Measurements from ENCODE around the gene VOPP1. TPM values are rescaled to one million over a fixed set of nuclear protein-coding genes. Genes with fewer than 3 reads are reported as not detected.

The VOPP1 gene
- total and polyA plus RNA-seq, 3 experiments from 2014 or later = 34.8 to 67.3 (median 65.6) TPM

DNA sequence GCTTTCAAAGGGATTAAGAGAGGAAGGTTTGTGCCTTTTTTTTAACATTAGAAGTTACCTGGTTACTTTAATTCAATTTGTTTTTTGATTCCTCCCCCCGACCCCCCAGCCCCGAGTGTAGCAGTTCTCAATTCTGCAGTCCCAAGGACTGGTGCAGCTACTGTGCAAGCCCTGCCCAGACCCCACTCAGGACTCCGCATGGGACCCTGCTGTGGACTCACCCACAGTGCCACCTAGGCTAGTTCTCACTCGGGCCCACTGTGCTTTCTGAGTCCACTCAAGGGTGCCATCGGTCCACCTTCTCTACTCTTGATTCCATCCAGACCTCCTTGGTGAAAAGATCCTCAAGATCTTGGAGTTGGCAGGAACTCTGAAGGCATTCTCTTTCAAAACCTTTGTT is 77.4 kb downstream of the VOPP1 start:
- Histone ChIP-seq H3K4me1 (ENCODE audit: insufficient read depth, low read length) (peaks cover 21% of the 10 kb centered on the region), H3K9me3 (ENCODE audit: low read length) (no peaks in the 10 kb centered on the region), H3K4me3 (ENCODE audit: low read length) (no peak overlapping the region), H3K36me3 (ENCODE audit: insufficient read depth, low read length) (peaks cover 37% of the 10 kb centered on the region), H3K27ac (ENCODE audit: low read depth, low read length) (no peak overlapping the region), H3K27me3 (ENCODE audit: insufficient read depth, low read length, poor library complexity, severe bottlenecking) (no peaks in the 10 kb centered on the region)
- H3K27ac Mint-ChIP-seq = peak overlapping the region in 4 of 8 donors; percentile 17 to 89 (median 36)
- CTCF ChIA-PET = interaction anchor here (1.0 kb wide), 1 partner anchor 54 kb away, joined by 3 read pairs; no protein-coding TSS in a partner anchor
- H3K4me1 Mint-ChIP-seq = peaks cover 32 to 61% (median 52%) of the 10 kb centered on the region in 3 donors
- no peak for DNase-seq
- H3K27me3 Mint-ChIP-seq = no peaks in the 10 kb centered on the region
- H3K9me3 Mint-ChIP-seq = no peaks in the 10 kb centered on the region
- POLR2A ChIA-PET = no interaction called here
- H3K36me3 Mint-ChIP-seq = peaks cover 6 to 82% (median 18%) of the 10 kb centered on the region in 3 donors
- no peak overlapping the region for H3K4me3 Mint-ChIP-seq

DNA sequence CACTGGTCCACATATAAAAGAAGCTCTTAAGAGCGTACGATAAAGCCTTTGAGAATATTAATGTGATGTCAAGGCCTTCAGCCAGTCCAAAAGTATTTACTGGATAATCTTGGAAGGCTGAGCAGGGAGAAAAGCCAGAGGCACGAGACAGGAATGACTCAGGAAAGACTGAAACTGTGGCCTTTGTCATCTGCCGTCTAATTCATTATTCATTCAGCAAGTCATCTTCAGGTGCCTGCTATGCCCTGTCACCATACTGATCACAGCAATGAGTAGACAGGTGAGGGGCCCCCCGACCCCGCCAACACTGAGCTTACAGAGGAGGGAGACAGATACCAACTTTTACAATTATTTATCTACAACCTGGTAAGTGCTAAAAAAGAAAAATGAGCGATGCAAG is 78.9 kb downstream of the VOPP1 start:
- H3K4me1 ChIP-seq (ENCODE audit: insufficient read depth, low read length) = peaks cover 21% of the 10 kb centered on the region
- H3K9me3 Mint-ChIP-seq = no peaks in the 10 kb centered on the region
- ChIA-PET CTCF (no interaction called here), POLR2A (no interaction called here)
- DNase-seq = no peak
- no peaks in the 10 kb centered on the region for H3K9me3 ChIP-seq (ENCODE audit: low read length)
- no peaks in the 10 kb centered on the region for H3K27me3 ChIP-seq (ENCODE audit: insufficient read depth, low read length, poor library complexity, severe bottlenecking)
- H3K4me1 Mint-ChIP-seq = peaks cover 29 to 61% (median 52%) of the 10 kb centered on the region in 3 donors
- no peak overlapping the region for H3K27ac ChIP-seq (ENCODE audit: low read depth, low read length)
- peaks cover 6 to 91% (median 18%) of the 10 kb centered on the region in 3 donors for H3K36me3 Mint-ChIP-seq
- H3K4me3 ChIP-seq (ENCODE audit: low read length) = no peak overlapping the region
- H3K27ac Mint-ChIP-seq = peak overlapping the region in 1 of 8 donors; percentile 75
- no peak overlapping the region for H3K4me3 Mint-ChIP-seq
- H3K36me3 ChIP-seq (ENCODE audit: insufficient read depth, low read length) = peaks cover 48% of the 10 kb centered on the region
- H3K27me3 Mint-ChIP-seq = no peaks in the 10 kb centered on the region

DNA sequence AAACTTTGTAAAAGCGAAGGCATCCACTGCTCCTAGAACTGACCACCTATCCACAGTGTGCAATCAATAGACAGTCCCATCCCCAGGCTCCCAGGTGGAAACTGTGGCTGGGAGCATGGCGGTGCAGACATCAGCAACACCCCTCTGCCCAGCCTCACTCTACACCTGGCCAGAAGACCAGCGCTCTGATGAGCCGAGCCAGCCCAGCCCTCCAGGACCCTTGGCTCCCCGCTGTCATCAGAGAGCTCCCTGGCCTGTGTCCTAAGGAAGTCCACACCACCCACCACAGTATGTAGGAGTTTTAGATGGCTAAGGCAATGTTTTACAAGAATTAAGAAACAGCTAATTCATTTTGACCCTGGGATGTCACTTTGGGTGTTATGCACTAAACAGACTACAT is 81.0 kb downstream of the VOPP1 start:
- no peak for DNase-seq
- no peaks in the 10 kb centered on the region for H3K9me3 ChIP-seq (ENCODE audit: low read length)
- no peaks in the 10 kb centered on the region for H3K27me3 ChIP-seq (ENCODE audit: insufficient read depth, low read length, poor library complexity, severe bottlenecking)
- no peak overlapping the region for H3K27ac ChIP-seq (ENCODE audit: low read depth, low read length)
- ChIA-PET CTCF (no interaction called here), POLR2A (no interaction called here)
- H3K27me3 Mint-ChIP-seq = no peaks in the 10 kb centered on the region
- peaks cover 6 to 96% (median 25%) of the 10 kb centered on the region in 3 donors for H3K36me3 Mint-ChIP-seq
- no peak overlapping the region for H3K4me3 Mint-ChIP-seq
- peaks cover 35 to 64% (median 57%) of the 10 kb centered on the region in 3 donors for H3K4me1 Mint-ChIP-seq
- peaks cover 43% of the 10 kb centered on the region for H3K36me3 ChIP-seq (ENCODE audit: insufficient read depth, low read length)
- no peak overlapping the region for H3K27ac Mint-ChIP-seq
- H3K9me3 Mint-ChIP-seq = no peaks in the 10 kb centered on the region
- no peak overlapping the region for H3K4me3 ChIP-seq (ENCODE audit: low read length)
- peaks cover 8% of the 10 kb centered on the region for H3K4me1 ChIP-seq (ENCODE audit: insufficient read depth, low read length)

DNA sequence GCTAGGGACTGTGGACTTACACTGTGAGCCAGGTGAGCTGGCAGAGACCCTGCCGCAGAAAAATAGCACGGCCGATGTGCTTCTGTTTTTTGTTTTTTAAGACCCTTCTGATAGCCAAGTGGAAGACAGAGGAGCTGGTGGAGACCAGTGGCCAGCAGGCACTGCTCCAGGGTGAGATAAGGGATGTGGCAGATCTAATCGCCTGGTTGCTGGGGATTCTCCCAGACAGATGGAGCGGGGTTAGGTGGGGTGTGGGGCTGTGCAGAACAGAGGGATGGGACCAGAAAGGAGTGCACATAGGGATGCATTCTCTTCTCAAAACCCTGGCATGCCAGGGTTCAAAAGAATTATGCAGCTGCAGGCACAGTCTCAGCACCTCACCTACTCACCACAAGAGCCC is 82.2 kb downstream of the VOPP1 start:
- H3K4me3 ChIP-seq (ENCODE audit: low read length) = no peak overlapping the region
- Mint-ChIP-seq H3K27ac (peak overlapping the region in 2 of 8 donors; percentile 26 to 54), H3K27me3 (no peaks in the 10 kb centered on the region), H3K36me3 (peaks cover 2 to 96% (median 23%) of the 10 kb centered on the region in 3 donors), H3K9me3 (no peaks in the 10 kb centered on the region), H3K4me1 (peaks cover 38 to 67% (median 59%) of the 10 kb centered on the region in 3 donors), H3K4me3 (no peak overlapping the region)
- no peaks in the 10 kb centered on the region for H3K27me3 ChIP-seq (ENCODE audit: insufficient read depth, low read length, poor library complexity, severe bottlenecking)
- H3K4me1 ChIP-seq (ENCODE audit: insufficient read depth, low read length) = peaks cover 11% of the 10 kb centered on the region
- no peaks in the 10 kb centered on the region for H3K9me3 ChIP-seq (ENCODE audit: low read length)
- ChIA-PET POLR2A (no interaction called here), CTCF (no interaction called here)
- H3K36me3 ChIP-seq (ENCODE audit: insufficient read depth, low read length) = peaks cover 42% of the 10 kb centered on the region
- DNase-seq = no peak
- no peak overlapping the region for H3K27ac ChIP-seq (ENCODE audit: low read depth, low read length)

DNA sequence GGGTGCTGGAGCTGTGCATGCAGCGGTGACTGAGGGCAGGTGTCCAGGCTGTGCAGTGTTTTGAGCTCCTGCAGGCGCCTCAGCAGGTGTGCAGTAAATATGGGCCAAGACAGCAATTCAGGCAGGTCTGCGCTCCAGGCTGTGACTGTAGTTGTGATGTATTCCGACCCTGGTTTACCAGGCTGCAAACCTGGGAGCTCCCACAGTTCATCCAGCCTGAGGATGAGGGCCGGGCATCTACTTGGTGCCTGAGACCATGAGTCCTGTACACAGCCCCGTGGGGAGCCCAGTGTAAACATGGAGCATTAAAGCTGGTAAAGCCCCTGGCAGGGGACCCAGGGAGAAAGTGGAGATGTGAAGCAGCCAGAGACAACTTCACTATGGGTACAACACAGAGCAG is 82.8 kb downstream of the VOPP1 start:
- Histone ChIP-seq H3K27ac (ENCODE audit: low read depth, low read length) (no peak overlapping the region), H3K4me3 (ENCODE audit: low read length) (no peak overlapping the region), H3K4me1 (ENCODE audit: insufficient read depth, low read length) (peaks cover 16% of the 10 kb centered on the region), H3K36me3 (ENCODE audit: insufficient read depth, low read length) (peaks cover 42% of the 10 kb centered on the region), H3K9me3 (ENCODE audit: low read length) (no peaks in the 10 kb centered on the region), H3K27me3 (ENCODE audit: insufficient read depth, low read length, poor library complexity, severe bottlenecking) (no peaks in the 10 kb centered on the region)
- no peak for DNase-seq
- ChIA-PET CTCF (no interaction called here), POLR2A (no interaction called here)
- peak overlapping the region in 3 of 8 donors; percentile 47 to 78 (median 63) for H3K27ac Mint-ChIP-seq
- H3K27me3 Mint-ChIP-seq = no peaks in the 10 kb centered on the region
- H3K9me3 Mint-ChIP-seq = no peaks in the 10 kb centered on the region
- H3K4me3 Mint-ChIP-seq = no peak overlapping the region
- H3K4me1 Mint-ChIP-seq = peaks cover 42 to 72% (median 60%) of the 10 kb centered on the region in 3 donors
- peaks cover 3 to 96% (median 22%) of the 10 kb centered on the region in 3 donors for H3K36me3 Mint-ChIP-seq

DNA sequence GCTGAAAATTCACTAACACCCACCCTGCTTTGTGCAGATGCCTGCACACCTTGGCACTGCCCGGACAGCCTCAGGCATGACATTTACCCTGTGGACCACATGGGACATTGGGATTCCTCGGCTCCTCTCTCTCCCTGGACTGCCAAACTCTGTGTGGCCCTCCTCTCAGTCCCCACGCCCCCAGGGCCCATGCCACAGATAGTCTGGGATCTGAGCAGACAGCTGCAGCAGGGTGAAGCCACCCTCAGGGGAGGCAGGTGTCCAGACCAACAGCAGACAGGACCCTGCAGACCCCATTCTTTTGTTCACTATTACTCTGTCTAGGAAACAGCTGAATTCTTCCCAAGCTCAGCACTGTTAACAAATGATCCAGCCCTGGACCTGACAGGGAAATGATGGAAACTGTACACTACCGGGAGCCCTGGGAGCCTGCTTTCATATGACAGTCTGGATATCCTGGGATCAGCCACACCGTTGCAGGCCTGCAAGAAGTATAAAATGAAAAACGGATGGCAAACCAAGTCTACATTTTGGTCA is 83.4 kb downstream of the VOPP1 start:
- Mint-ChIP-seq H3K4me3 (no peak overlapping the region), H3K27me3 (no peaks in the 10 kb centered on the region), H3K9me3 (no peaks in the 10 kb centered on the region), H3K27ac (peak overlapping the region in 6 of 8 donors; percentile 52 to 98 (median 72)), H3K4me1 (peaks cover 48 to 77% (median 65%) of the 10 kb centered on the region in 3 donors), H3K36me3 (peaks cover 3 to 99% (median 28%) of the 10 kb centered on the region in 3 donors)
- peaks cover 42% of the 10 kb centered on the region for H3K36me3 ChIP-seq (ENCODE audit: insufficient read depth, low read length)
- H3K27me3 ChIP-seq (ENCODE audit: insufficient read depth, low read length, poor library complexity, severe bottlenecking) = no peaks in the 10 kb centered on the region
- no peaks in the 10 kb centered on the region for H3K9me3 ChIP-seq (ENCODE audit: low read length)
- CTCF ChIA-PET = no interaction called here
- POLR2A ChIA-PET = no interaction called here
- H3K4me1 ChIP-seq (ENCODE audit: insufficient read depth, low read length) = peaks cover 18% of the 10 kb centered on the region
- no peak overlapping the region for H3K27ac ChIP-seq (ENCODE audit: low read depth, low read length)
- H3K4me3 ChIP-seq (ENCODE audit: low read length) = no peak overlapping the region
- DNase-seq = no peak

DNA sequence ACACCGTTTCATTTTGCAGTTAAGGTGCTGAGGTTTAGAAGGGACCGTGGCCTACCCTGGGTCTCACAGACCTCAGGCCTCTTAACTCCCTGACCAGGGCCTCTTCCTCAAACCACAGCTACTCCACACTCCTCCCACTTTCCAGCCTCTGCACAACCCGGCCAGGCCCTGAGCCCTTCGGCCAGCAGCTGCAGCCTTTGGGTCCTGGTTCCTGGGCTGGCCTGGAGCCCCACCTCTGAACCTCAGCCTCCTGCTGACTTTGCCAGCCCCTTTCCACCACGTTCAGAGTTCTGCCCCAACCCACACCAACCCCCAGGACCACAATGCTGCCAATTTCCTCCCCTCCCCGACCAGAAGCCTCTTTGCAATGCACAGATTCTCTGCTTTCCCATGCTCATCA is 84.1 kb downstream of the VOPP1 start:
- Mint-ChIP-seq H3K36me3 (peaks cover 3 to 97% (median 26%) of the 10 kb centered on the region in 3 donors), H3K4me1 (peaks cover 47 to 81% (median 65%) of the 10 kb centered on the region in 3 donors), H3K4me3 (peak overlapping the region in 1 of 7 donors; percentile 40), H3K27me3 (no peaks in the 10 kb centered on the region), H3K27ac (peak overlapping the region in 5 of 8 donors; percentile 53 to 77 (median 66)), H3K9me3 (no peaks in the 10 kb centered on the region)
- Histone ChIP-seq H3K4me3 (ENCODE audit: low read length) (no peak overlapping the region), H3K27ac (ENCODE audit: low read depth, low read length) (no peak overlapping the region), H3K4me1 (ENCODE audit: insufficient read depth, low read length) (peaks cover 18% of the 10 kb centered on the region), H3K9me3 (ENCODE audit: low read length) (no peaks in the 10 kb centered on the region), H3K36me3 (ENCODE audit: insufficient read depth, low read length) (peaks cover 42% of the 10 kb centered on the region), H3K27me3 (ENCODE audit: insufficient read depth, low read length, poor library complexity, severe bottlenecking) (no peaks in the 10 kb centered on the region)
- no peak for DNase-seq
- ChIA-PET CTCF (interaction anchor here (0.7 kb wide), 1 partner anchor 25 kb away, joined by 3 read pairs; no protein-coding TSS in a partner anchor), POLR2A (no interaction called here)

DNA sequence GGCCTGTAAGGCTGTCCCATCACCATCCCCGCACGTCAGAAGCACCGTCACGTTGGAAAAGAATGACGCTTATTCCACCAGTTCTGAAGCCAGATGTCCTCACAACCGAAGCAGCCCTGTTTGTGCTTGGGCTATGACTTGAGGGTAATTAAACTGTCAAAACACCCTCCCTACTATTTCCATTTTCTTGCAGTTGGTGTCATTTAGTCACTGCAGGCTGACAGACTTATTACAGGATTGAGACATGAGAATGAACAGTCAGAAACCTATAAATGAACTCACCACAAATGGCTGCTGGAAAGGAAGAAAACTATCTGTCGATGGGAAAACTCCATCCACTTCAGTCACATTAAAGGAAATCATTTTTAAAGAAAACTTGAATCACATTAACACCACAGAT is 85.3 kb downstream of the VOPP1 start:
- Mint-ChIP-seq H3K4me1 (peaks cover 48 to 84% (median 60%) of the 10 kb centered on the region in 3 donors), H3K27ac (peak overlapping the region in 3 of 8 donors; percentile 32 to 74 (median 45)), H3K9me3 (no peaks in the 10 kb centered on the region), H3K36me3 (peaks cover 3 to 95% (median 23%) of the 10 kb centered on the region in 3 donors), H3K4me3 (no peak overlapping the region), H3K27me3 (no peaks in the 10 kb centered on the region)
- Histone ChIP-seq H3K36me3 (ENCODE audit: insufficient read depth, low read length) (peaks cover 32% of the 10 kb centered on the region), H3K4me1 (ENCODE audit: insufficient read depth, low read length) (peaks cover 24% of the 10 kb centered on the region), H3K4me3 (ENCODE audit: low read length) (no peak overlapping the region), H3K27me3 (ENCODE audit: insufficient read depth, low read length, poor library complexity, severe bottlenecking) (no peaks in the 10 kb centered on the region), H3K9me3 (ENCODE audit: low read length) (no peaks in the 10 kb centered on the region), H3K27ac (ENCODE audit: low read depth, low read length) (no peak overlapping the region)
- POLR2A ChIA-PET = no interaction called here
- CTCF ChIA-PET = no interaction called here
- no peak for DNase-seq
